Natural killer cell (primary cell): ENCODE data around the gene SPRED3. TPM values are rescaled to one million over a fixed set of nuclear protein-coding genes. Genes with fewer than 3 reads are reported as not detected.

Source experiments
- ATAC-seq, 3 donors: fragments of 150-1000 bp in 2 of 3; fragments of 200-7000 bp in 1 of 3; cut with Tn5 transposase; 1 replicate in 1 of 3; 2 replicates in 2 of 3; pipeline ENCODE4 v1.10.0; 2021; ENCODE audit warnings: mild to moderate bottlenecking in 2 of 3, moderate library complexity in 2 of 3
- DNase-seq, 2 donors: peaks; one replicate each; pipeline versions ENCODE4 v3.0.0 to v3.0.0-alpha.2; 2013 to 2021; ENCODE audit warnings: mixed read lengths in 1 of 2
- H3K27ac ChIP-seq: one replicate; pipeline ENCODE4 v1.5.1; 2013; ENCODE audit warnings: mild to moderate bottlenecking, low read length
- H3K27me3 ChIP-seq: one replicate; pipeline ENCODE4 v1.6.1; 2013; ENCODE audit warnings: low read length; ENCODE audit not compliant: control insufficient read depth, insufficient read depth
- H3K36me3 ChIP-seq: one replicate; pipeline ENCODE4 v1.6.1; 2013; ENCODE audit warnings: low read length; ENCODE audit not compliant: control insufficient read depth, insufficient read depth
- H3K4me1 ChIP-seq: one replicate; pipeline ENCODE4 v1.6.1; 2013; ENCODE audit warnings: low read length; ENCODE audit not compliant: control insufficient read depth, insufficient read depth
- H3K4me3 ChIP-seq: one replicate; pipeline ENCODE4 v1.5.1; 2013; ENCODE audit warnings: low read length
- H3K9me3 ChIP-seq: one replicate; pipeline ENCODE4 v1.6.1; 2013; ENCODE audit warnings: low read length; ENCODE audit not compliant: control insufficient read depth, insufficient read depth
- H3K27ac Mint-ChIP-seq, 2 donors: one replicate each; pipeline ENCODE4 v1.8.0; 2022; ENCODE audit warnings: mild to moderate bottlenecking in 2 of 2, mixed read lengths in 2 of 2, moderate library complexity in 1 of 2
- H3K27me3 Mint-ChIP-seq, 2 donors: one replicate each; pipeline ENCODE4 v1.8.0; 2022; ENCODE audit warnings: low read depth in 2 of 2, mixed read lengths in 2 of 2
- H3K36me3 Mint-ChIP-seq: one replicate; pipeline ENCODE4 v1.8.0; 2022; ENCODE audit warnings: mixed read lengths
- H3K4me1 Mint-ChIP-seq, 2 donors: one replicate each; pipeline ENCODE4 v1.8.0; 2022; ENCODE audit warnings: mixed read lengths in 2 of 2
- H3K4me3 Mint-ChIP-seq: one replicate; pipeline ENCODE4 v1.8.0; 2022; ENCODE audit warnings: mild to moderate bottlenecking, moderate library complexity, mixed read lengths
- H3K9me3 Mint-ChIP-seq, 2 donors: one replicate each; pipeline ENCODE4 v1.8.0; 2022; ENCODE audit warnings: mixed read lengths in 2 of 2
- WGBS: methylation state at CpG from one replicate; pipeline ENCODE4 v1.1.7; 2013; ENCODE audit warnings: missing lambda C conversion rate; ENCODE audit not compliant: insufficient coverage; 5-methylcytosine and 5-hydroxymethylcytosine counted together
- intact Hi-C: fragments of 100-400 bp; cut with micrococcal nuclease; formaldehyde crosslinking; loops from one replicate; pipeline ENCODE4 v1.14.2; 2022
- total RNA-seq, 4 donors: library from RNA; stranded (reverse); fragments of 120-200 nt in 1 of 4; gene quantifications; one replicate each; pipeline versions ENCODE4 v1.2.3 to v1.2.4, GENCODE V29; 2013 to 2022
- TF ChIP-seq, protein P1 (sequence below): fragments of 200-600 bp; IDR thresholded peaks from one replicate; pipeline ENCODE4 v1.8.0; 2022; ENCODE audit warnings: antibody characterized with exemption

SPRED3 gene
- total RNA-seq, 3 donors from 2014 or later (not counting 1 experiment from before 2014, with no cell fraction given): 1.1 to 4.2 (median 1.3) TPM

DNA sequence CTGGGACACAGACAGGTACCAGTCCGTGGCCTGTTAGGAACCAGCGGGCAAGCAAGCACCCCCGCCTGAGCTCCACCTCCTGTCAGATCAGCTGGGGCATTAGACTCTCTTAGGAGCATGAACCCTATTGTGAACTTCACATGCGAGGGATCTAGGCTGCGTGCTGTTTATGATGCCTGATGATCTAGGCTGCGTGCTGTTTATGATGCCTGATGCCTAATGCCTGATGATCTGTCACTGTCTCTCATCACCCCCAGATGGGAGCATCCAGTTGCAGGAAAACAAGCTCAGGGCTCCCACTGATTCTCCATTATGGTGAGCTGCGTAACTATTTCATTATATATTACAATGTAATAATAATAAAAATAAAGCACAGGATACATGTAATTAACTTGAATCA lies 33.9 kb downstream of the SPRED3 start:
- DNase-seq (no peak), ATAC-seq (no peak)
- H3K27ac Mint-ChIP-seq: no peak overlapping the region
- intact Hi-C loops: no loop called here
- H3K27ac ChIP-seq: no peak overlapping the region
- no peak overlapping the region for H3K4me3 Mint-ChIP-seq
- TF ChIP-seq, protein P1, sequence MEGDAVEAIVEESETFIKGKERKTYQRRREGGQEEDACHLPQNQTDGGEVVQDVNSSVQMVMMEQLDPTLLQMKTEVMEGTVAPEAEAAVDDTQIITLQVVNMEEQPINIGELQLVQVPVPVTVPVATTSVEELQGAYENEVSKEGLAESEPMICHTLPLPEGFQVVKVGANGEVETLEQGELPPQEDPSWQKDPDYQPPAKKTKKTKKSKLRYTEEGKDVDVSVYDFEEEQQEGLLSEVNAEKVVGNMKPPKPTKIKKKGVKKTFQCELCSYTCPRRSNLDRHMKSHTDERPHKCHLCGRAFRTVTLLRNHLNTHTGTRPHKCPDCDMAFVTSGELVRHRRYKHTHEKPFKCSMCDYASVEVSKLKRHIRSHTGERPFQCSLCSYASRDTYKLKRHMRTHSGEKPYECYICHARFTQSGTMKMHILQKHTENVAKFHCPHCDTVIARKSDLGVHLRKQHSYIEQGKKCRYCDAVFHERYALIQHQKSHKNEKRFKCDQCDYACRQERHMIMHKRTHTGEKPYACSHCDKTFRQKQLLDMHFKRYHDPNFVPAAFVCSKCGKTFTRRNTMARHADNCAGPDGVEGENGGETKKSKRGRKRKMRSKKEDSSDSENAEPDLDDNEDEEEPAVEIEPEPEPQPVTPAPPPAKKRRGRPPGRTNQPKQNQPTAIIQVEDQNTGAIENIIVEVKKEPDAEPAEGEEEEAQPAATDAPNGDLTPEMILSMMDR: no peak
- no peaks in the 10 kb centered on the region for H3K36me3 Mint-ChIP-seq
- WGBS: 92% methylated on average over 6 of the region's 7 CpGs
- peaks cover 0 to 5% of the 10 kb centered on the region in 2 donors for H3K27me3 Mint-ChIP-seq
- H3K9me3 Mint-ChIP-seq: no peaks in the 10 kb centered on the region
- H3K27me3 ChIP-seq: no peaks in the 10 kb centered on the region
- H3K4me3 ChIP-seq: no peak overlapping the region
- no peaks in the 10 kb centered on the region for H3K36me3 ChIP-seq
- H3K9me3 ChIP-seq: no peaks in the 10 kb centered on the region
- peaks cover 21% of the 10 kb centered on the region for H3K4me1 ChIP-seq
- H3K4me1 Mint-ChIP-seq: peaks cover 12 to 20% of the 10 kb centered on the region in 2 donors

DNA sequence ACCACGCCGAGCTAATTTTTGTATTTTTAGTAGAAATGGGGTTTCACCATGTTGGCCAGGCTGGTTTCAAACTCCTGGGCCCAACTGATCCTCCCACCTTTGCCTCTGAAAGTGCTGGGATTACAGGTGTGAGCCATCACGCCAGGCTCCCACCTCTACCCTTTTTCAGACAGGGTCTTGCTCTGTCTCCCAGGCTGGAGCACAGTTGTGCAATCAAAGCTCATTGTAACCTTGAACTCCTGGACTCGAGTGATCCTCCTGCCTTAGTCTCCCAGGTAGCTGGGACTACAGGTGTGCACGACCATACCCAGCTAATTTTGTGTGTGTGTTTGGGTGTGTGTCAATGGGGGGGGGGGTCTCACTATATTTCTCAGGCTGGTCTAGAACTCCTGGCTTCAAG lies 35.8 kb downstream of the SPRED3 start:
- H3K27me3 Mint-ChIP-seq: peaks cover under 1 to 5% of the 10 kb centered on the region in 2 donors
- no peak overlapping the region for H3K4me3 ChIP-seq

DNA sequence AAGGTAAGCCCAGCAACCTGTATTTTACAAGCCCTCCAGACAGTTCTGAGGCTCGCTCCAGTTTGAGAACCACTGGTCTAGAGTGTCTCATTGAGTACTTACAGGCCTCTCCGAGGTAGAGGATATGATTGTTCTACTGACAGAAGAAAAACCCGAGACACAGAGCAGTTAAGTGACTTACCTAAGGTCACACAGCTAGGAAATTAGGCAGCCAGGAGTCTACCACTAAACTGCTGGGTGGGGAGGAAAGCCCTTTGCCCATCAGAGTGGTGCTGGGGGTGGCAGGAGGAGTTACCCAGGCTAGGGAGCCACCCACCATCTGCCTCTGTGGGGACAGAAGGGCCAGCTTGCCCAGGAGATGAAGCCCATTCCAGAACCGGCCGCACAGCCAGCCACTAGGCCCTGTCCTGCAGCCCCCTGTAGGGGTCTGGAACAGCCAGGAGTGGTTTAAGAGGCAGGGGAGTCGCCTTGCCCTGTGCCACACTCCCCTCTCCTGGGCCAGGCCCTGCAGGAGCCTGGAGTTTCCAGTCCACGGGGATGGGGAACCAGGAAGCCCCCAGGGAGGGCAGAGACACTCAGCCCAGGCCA lies 36.8 kb downstream of the SPRED3 start:
- Histone ChIP-seq H3K9me3 (no peaks in the 10 kb centered on the region), H3K4me1 (peaks cover 10% of the 10 kb centered on the region), H3K27me3 (no peaks in the 10 kb centered on the region), H3K27ac (no peak overlapping the region), H3K36me3 (no peaks in the 10 kb centered on the region), H3K4me3 (peak overlapping the region; percentile 9)
- Mint-ChIP-seq H3K36me3 (no peaks in the 10 kb centered on the region), H3K9me3 (no peaks in the 10 kb centered on the region), H3K4me1 (peaks cover 5 to 13% of the 10 kb centered on the region in 2 donors), H3K27ac (no peak overlapping the region), H3K27me3 (peaks cover 5 to 6% of the 10 kb centered on the region in 2 donors), H3K4me3 (peak overlapping the region; percentile 47)
- ATAC-seq (no peak), DNase-seq (no peak)
- TF ChIP-seq, protein P1: no peak
- intact Hi-C loops: no loop called here
- 81% methylated on average over 7 of the region's 7 CpGs for WGBS

More for the DNA sequence above, 35.8 kb downstream of the SPRED3 start:
- TF ChIP-seq, protein P1: no peak
- DNase-seq (no peak), ATAC-seq (no peak)
- Histone ChIP-seq H3K4me1 (peaks cover 10% of the 10 kb centered on the region), H3K27ac (no peak overlapping the region), H3K36me3 (no peaks in the 10 kb centered on the region), H3K27me3 (no peaks in the 10 kb centered on the region), H3K9me3 (no peaks in the 10 kb centered on the region)
- H3K4me1 Mint-ChIP-seq: peaks cover 5 to 13% of the 10 kb centered on the region in 2 donors
- no peak overlapping the region for H3K4me3 Mint-ChIP-seq
- no peak overlapping the region for H3K27ac Mint-ChIP-seq
- 81% methylated on average over 4 of the region's 5 CpGs for WGBS
- intact Hi-C loops: no loop called here
- no peaks in the 10 kb centered on the region for H3K36me3 Mint-ChIP-seq
- no peaks in the 10 kb centered on the region for H3K9me3 Mint-ChIP-seq
